Liver (tissue), 3 donors: ENCODE data around the gene THADA.

Experiments
- CTCF ChIP-seq: fragments of 150-350 bp; IDR thresholded peaks from 2 replicates; pipeline ENCODE4 v1.5.1; 2017; ENCODE audit warnings: improper control_type of control experiment, low read depth, low read length; ENCODE audit not compliant: missing input control
- HNF4G ChIP-seq: IDR thresholded peaks from 2 replicates; pipeline ENCODE4 v1.6.1; 2016; ENCODE audit warnings: antibody characterized with exemption
- MAX ChIP-seq: IDR thresholded peaks from 2 replicates; pipeline ENCODE4 v1.6.1; 2016; ENCODE audit warnings: antibody characterized with exemption
- REST ChIP-seq: IDR thresholded peaks from 2 replicates; pipeline ENCODE4 v1.6.1; 2016; ENCODE audit warnings: antibody characterized with exemption, mild to moderate bottlenecking
- RXRA ChIP-seq, 2 donors: IDR thresholded peaks; 2 replicates each; pipeline ENCODE4 v1.6.1; 2017 to 2018; ENCODE audit warnings: antibody characterized with exemption in 2 of 2, mild to moderate bottlenecking in 1 of 2
- SP1 ChIP-seq: IDR thresholded peaks from 2 replicates; pipeline ENCODE4 v1.6.1; 2018; ENCODE audit warnings: antibody characterized with exemption, mild to moderate bottlenecking
- TAF1 ChIP-seq: conservative IDR thresholded peaks from 2 replicates; pipeline ENCODE4 v1.6.1; 2016; ENCODE audit warnings: antibody characterized with exemption, mild to moderate bottlenecking
- donor health status: healthy.
- donor health status: healthy.

- TF ChIP-seq RXRA (IDR thresholded peaks at IDR 0.05) (no peak), CTCF (no peak), HNF4G (no peak), REST (no peak), TAF1 (no peak), MAX (no peak), SP1 (no peak)
These were observed 171.9 kb downstream of the THADA start for GRCh38 chr2:43423941-43424261.
